ENCODE measurements around the gene SPATA13. TPM values are rescaled to one million over a fixed set of nuclear protein-coding genes. Genes with fewer than 3 reads are reported as not detected.

Gene SPATA13
- total RNA-seq, 2 donors from 2014 or later, result 101 to 112 TPM

GRCh38 chr13:24217601-24218281 lies 57.2 kb downstream of the SPATA13 start:
- DNase-seq, result no peak
- peaks cover 11% of the 10 kb centered on the region for H3K4me1 Mint-ChIP-seq
- no peaks in the 10 kb centered on the region for H3K9me3 ChIP-seq (ENCODE audit: control insufficient read depth, low read length, poor library complexity, severe bottlenecking)
- H3K4me3 Mint-ChIP-seq, result no peak overlapping the region
- ATAC-seq, result no peak
- H3K27me3 Mint-ChIP-seq, result peaks cover 11% of the 10 kb centered on the region
- H3K36me3 Mint-ChIP-seq (ENCODE audit: low read depth), result peaks cover 3% of the 10 kb centered on the region
- no peak overlapping the region for H3K27ac Mint-ChIP-seq

DNA sequence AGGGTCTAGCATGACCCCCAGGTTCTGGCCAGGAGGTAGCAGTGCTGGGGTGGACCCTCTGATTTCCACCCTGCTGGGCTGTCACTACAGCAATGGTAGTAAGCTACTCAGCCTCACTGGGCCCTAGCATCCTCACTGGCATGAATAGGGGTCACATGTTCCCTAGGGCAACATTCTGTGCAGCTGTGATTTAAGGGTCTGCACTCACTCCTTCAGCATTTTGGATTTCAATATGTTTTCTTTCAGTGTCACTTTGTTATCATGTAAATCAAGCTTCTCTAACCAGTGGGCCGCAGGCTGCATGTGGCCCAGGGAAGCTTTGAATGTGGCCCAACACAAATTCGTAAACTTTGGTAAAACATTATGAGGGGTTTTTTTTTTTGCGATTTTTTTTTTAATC lies 57.8 kb downstream of the SPATA13 start:
- H3K27ac Mint-ChIP-seq, result no peak overlapping the region
- no peak overlapping the region for H3K4me3 Mint-ChIP-seq
- ATAC-seq (no peak), DNase-seq (no peak)
- peaks cover 9% of the 10 kb centered on the region for H3K4me1 Mint-ChIP-seq
- peaks cover 6% of the 10 kb centered on the region for H3K27me3 Mint-ChIP-seq
- no peaks in the 10 kb centered on the region for H3K9me3 ChIP-seq (ENCODE audit: control insufficient read depth, low read length, poor library complexity, severe bottlenecking)
- H3K36me3 Mint-ChIP-seq (ENCODE audit: low read depth), result no peaks in the 10 kb centered on the region

GRCh38 chr13:24218977-24219376 lies 58.5 kb downstream of the SPATA13 start:
- no peaks in the 10 kb centered on the region for H3K9me3 ChIP-seq (ENCODE audit: control insufficient read depth, low read length, poor library complexity, severe bottlenecking)
- Mint-ChIP-seq H3K36me3 (ENCODE audit: low read depth) (no peaks in the 10 kb centered on the region), H3K27ac (no peak overlapping the region), H3K4me1 (peaks cover 9% of the 10 kb centered on the region), H3K27me3 (peaks cover 6% of the 10 kb centered on the region), H3K4me3 (no peak overlapping the region)
- DNase-seq, result no peak
- no peak for ATAC-seq

DNA sequence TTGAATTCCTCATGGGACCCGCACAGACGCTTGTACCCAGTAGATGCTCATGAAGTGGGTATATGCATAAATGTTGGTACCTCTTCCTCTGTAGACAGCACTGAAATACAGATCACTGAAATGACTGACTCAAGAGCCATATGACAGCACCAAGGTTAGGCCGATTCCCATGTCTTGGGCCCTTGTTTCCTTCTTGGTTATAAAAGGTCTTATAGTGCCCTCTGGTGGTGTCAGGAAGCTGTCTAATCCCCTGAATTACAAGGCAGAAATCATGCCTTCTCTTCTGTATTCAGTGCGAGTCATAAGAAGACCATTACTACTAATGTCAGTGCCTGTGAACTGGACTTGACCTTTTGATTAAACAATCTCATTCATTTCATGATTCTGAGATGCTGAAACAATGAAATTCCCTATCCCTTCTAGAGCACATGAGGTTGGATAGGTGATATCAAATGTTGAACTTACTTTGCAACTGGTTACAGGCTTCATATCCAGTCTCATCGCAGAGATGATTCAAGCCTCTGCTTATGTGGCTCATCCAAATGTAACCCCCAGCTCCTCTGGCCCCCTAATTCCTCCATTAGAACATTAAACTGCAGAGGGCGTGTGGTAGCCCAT lies 59.7 kb downstream of the SPATA13 start:
- peak in 1 of 3 donors; percentile 26 for DNase-seq
- Mint-ChIP-seq H3K27ac (no peak overlapping the region), H3K27me3 (no peaks in the 10 kb centered on the region)

DNA sequence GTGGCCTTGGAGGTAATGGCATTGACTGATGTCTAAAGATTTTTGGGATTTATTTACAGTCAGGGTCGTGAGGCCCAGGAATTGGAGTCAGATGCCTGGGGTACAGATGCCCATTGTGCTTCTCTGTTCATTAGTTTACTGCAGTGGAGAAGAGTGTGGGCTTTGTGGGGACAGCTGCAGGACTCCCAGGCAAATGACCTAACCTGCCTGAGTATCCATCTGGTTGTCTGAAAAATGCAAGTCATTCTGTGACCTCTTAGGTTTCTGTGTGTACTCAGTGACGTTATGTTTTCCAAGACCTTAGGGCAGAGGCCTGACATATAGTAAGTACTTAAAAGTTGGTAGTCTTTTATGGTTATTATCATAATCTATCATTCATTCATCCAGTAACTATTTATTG lies 60.5 kb downstream of the SPATA13 start:
- Mint-ChIP-seq H3K27ac (no peak overlapping the region), H3K36me3 (ENCODE audit: low read depth) (no peaks in the 10 kb centered on the region), H3K4me3 (no peak overlapping the region), H3K4me1 (peaks cover 6% of the 10 kb centered on the region), H3K27me3 (no peaks in the 10 kb centered on the region)
- no peaks in the 10 kb centered on the region for H3K9me3 ChIP-seq (ENCODE audit: control insufficient read depth, low read length, poor library complexity, severe bottlenecking)
- DNase-seq (no peak), ATAC-seq (no peak)

More for the DNA sequence above, 59.7 kb downstream of the SPATA13 start:
- Mint-ChIP-seq H3K36me3 (ENCODE audit: low read depth) (no peaks in the 10 kb centered on the region), H3K4me3 (no peak overlapping the region), H3K4me1 (peaks cover 6% of the 10 kb centered on the region)
- no peaks in the 10 kb centered on the region for H3K9me3 ChIP-seq (ENCODE audit: control insufficient read depth, low read length, poor library complexity, severe bottlenecking)
- ATAC-seq, result peak; percentile 86

DNA sequence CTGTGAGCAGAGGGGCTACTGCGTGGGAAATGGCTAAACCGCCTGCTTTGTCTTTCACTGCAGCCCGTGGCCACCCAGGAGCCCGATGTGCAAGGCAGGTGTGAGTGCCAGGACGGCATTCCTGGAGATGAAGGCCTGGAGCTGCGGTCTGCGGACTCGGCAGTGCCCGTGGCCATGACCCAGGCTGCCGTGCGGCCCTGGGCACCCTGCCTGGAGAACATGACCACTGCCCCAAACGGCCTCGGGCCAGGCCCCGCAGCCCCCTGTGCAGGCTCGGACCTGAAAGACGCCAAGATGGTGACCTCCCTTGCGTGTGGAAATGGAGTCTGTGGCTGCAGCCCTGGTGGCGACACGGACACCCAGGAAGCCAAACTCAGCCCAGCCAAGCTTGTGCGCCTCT lies 62.2 kb downstream of the SPATA13 start:
- ATAC-seq, result no peak
- Mint-ChIP-seq H3K27ac (no peak overlapping the region), H3K4me1 (peaks cover 3% of the 10 kb centered on the region), H3K4me3 (no peak overlapping the region), H3K36me3 (ENCODE audit: low read depth) (no peaks in the 10 kb centered on the region), H3K27me3 (no peaks in the 10 kb centered on the region)
- no peaks in the 10 kb centered on the region for H3K9me3 ChIP-seq (ENCODE audit: control insufficient read depth, low read length, poor library complexity, severe bottlenecking)
- no peak for DNase-seq

DNA sequence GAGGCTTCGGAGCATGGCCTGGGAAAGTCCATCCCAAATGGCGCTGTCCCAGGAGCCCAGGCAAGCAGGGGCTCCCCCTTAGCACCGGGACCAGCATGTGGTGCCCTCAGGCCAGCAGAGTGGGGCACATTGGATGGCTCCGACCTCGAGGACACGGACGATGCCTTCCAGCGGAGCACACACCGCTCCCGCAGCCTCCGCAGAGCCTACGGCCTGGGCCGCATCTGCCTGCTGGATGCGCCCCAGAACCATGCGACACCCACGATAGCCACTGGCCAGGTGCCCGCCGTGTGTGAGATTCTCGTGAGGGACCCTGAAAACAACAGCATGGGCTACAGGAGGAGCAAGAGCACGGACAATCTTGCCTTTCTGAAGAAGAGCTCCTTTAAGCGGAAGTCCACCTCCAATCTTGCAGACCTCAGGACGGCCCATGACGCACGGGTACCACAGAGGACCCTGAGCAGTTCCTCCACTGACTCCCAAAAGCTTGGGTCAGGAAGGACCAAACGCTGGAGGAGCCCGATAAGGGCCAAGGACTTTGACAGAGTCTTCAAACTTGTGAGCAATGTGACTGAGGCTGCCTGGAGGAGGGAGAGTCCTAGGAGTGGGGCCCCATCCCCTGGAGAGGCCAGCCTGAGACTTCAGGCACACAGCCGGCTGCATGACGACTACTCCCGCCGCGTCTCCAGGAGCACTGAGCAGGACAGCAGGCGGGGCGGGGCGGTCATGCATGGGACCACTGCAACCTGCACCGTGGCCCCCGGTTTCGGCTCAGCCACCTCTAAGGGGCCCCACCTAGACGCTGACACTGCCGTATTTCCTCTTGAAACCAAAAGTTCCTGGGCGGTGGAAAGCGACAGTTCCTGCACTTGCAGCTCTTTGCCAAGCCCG lies 63.1 kb downstream of the SPATA13 start:
- H3K9me3 ChIP-seq (ENCODE audit: control insufficient read depth, low read length, poor library complexity, severe bottlenecking), result no peaks in the 10 kb centered on the region
- no peak overlapping the region for H3K27ac Mint-ChIP-seq
- H3K4me1 Mint-ChIP-seq, result peaks cover 3% of the 10 kb centered on the region
- ATAC-seq, result peak; percentile 21
- no peaks in the 10 kb centered on the region for H3K27me3 Mint-ChIP-seq
- peak overlapping the region; percentile 73 for H3K4me3 Mint-ChIP-seq
- no peaks in the 10 kb centered on the region for H3K36me3 Mint-ChIP-seq (ENCODE audit: low read depth)
- no peak for DNase-seq

DNA sequence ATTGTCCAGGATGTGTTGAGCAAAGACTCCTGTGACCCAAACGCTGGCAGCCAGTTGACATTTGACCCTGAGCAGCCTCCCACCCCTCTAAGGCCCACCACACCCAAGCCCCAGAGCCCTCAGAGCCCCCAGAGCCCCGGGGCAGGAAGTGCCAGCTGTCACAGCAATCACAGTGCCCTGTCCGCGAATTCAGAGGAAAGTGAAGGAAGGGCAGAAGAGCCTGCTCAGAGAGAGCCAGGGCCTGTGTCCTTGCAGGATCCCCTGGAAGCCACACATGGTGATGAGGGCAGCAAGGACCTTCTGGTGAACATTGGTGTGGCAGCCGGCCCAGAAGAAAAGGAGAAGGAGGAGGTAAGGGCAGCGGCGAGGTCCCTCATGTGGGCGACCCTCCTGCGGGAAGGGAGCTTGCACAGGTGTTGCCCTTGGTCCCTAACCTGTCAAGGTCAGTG lies 63.7 kb downstream of the SPATA13 start:
- ATAC-seq, result no peak
- H3K9me3 ChIP-seq (ENCODE audit: control insufficient read depth, low read length, poor library complexity, severe bottlenecking), result no peaks in the 10 kb centered on the region
- Mint-ChIP-seq H3K27ac (no peak overlapping the region), H3K27me3 (no peaks in the 10 kb centered on the region), H3K36me3 (ENCODE audit: low read depth) (no peaks in the 10 kb centered on the region), H3K4me3 (peak overlapping the region; percentile 73), H3K4me1 (peaks cover 3% of the 10 kb centered on the region)
- DNase-seq, result no peak

DNA sequence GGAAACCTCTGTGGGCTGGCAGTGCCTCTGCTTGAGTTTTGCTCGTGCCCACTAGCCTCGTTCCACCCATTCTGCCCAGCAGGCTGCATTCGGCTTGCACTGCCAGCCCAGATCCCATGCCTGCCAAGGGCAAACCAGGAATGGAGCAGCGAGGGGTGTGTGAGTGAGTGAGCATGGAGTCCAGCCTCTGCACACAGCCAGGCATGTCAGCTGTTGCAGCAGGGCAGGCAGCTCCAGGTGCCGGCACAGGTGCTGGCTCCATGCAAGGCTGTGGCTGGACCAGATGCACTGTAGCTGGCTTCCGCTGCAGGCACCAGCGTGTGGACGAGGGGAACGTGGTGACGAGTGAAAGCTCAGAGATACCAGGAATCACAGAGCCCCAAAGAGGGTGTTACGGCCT lies 64.5 kb downstream of the SPATA13 start:
- peak overlapping the region; percentile 21 for H3K27ac Mint-ChIP-seq
- H3K27me3 Mint-ChIP-seq, result peaks cover 5% of the 10 kb centered on the region
- peaks cover 2% of the 10 kb centered on the region for H3K36me3 Mint-ChIP-seq (ENCODE audit: low read depth)
- no peak for DNase-seq
- no peak overlapping the region for H3K4me3 Mint-ChIP-seq
- ATAC-seq, result no peak
- no peaks in the 10 kb centered on the region for H3K9me3 ChIP-seq (ENCODE audit: control insufficient read depth, low read length, poor library complexity, severe bottlenecking)
- peaks cover 2% of the 10 kb centered on the region for H3K4me1 Mint-ChIP-seq

DNA sequence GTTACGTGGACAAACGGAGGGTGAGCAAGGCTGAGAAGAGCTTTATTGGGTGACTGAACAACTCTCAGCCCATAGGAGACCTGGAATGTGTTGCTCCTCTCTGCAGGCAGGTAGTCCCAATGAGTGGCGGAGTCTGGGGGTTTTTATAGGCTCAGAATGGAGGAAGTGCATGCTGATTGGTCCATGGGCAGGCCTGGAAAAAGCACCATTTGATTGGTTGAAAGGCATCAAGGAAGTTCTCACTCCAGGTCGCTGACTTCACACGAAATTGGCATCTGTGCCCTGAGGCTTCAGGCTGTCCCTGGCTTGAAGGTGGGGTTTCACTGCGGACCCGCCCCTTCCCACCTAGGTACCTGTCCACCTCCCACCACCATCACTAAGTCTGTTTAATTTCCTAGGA lies 65.4 kb downstream of the SPATA13 start:
- Mint-ChIP-seq H3K36me3 (ENCODE audit: low read depth) (peaks cover 2% of the 10 kb centered on the region), H3K4me3 (no peak overlapping the region), H3K4me1 (peaks cover 2% of the 10 kb centered on the region), H3K27me3 (peaks cover 10% of the 10 kb centered on the region), H3K27ac (peak overlapping the region; percentile 21)
- H3K9me3 ChIP-seq (ENCODE audit: control insufficient read depth, low read length, poor library complexity, severe bottlenecking), result no peaks in the 10 kb centered on the region
- ATAC-seq, result no peak
- no peak for DNase-seq

GRCh38 chr13:24226762-24227161 lies 66.2 kb downstream of the SPATA13 start:
- H3K36me3 Mint-ChIP-seq (ENCODE audit: low read depth), result peaks cover 2% of the 10 kb centered on the region
- peaks cover 16% of the 10 kb centered on the region for H3K27me3 Mint-ChIP-seq
- DNase-seq (no peak), ATAC-seq (no peak)
- no peak overlapping the region for H3K4me3 Mint-ChIP-seq
- H3K4me1 Mint-ChIP-seq, result peaks cover 2% of the 10 kb centered on the region
- no peak overlapping the region for H3K27ac Mint-ChIP-seq
- H3K9me3 ChIP-seq (ENCODE audit: control insufficient read depth, low read length, poor library complexity, severe bottlenecking), result no peaks in the 10 kb centered on the region

DNA sequence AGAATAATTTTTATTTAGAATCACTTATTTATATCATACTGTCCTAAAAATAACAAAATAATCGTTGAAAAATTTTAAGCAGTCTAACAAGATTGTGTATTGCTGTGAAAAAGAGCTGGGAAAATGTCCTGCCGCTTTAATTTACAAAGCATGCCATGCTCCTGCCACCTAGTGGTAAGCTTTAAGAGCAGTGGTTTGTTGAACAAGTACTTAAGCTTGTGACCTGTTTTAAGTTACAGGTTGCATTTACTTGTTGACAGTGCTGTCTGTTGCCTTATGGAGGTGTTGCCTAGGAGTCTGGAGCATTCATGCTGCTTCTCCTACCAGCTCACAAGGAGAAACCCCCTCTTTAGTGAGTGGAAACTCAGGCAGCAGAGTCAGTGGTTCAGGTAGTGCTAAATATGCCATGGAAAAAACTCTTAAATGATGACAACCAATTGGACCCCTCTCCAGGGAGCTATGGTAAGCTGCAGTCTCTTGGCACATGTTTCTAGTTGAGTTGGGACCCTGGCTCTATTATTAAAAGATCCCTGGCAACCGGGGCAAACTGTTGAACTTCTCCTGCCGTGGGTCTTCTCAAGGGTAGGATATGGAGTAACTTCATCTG lies 68.4 kb downstream of the SPATA13 start:
- Mint-ChIP-seq H3K27ac (no peak overlapping the region), H3K27me3 (peaks cover 20% of the 10 kb centered on the region), H3K4me3 (no peak overlapping the region), H3K36me3 (ENCODE audit: low read depth) (peaks cover 2% of the 10 kb centered on the region), H3K4me1 (peaks cover 7% of the 10 kb centered on the region)
- H3K9me3 ChIP-seq (ENCODE audit: control insufficient read depth, low read length, poor library complexity, severe bottlenecking), result no peaks in the 10 kb centered on the region
- peak in 1 of 3 donors; percentile 16 for DNase-seq
- peak; percentile 77 for ATAC-seq
